Uterus (tissue), 4 donors: ENCODE measurements around the gene CNR2. TPM values are rescaled to one million over a fixed set of nuclear protein-coding genes. Genes with fewer than 3 reads are reported as not detected.
A peak's percentile ranks its signal among the peaks of the same experiment; 100 is the strongest.

Source experiments
- DNase-seq, 2 donors: peaks; one replicate each; pipeline ENCODE4 v3.0.0-alpha.2; 2019 to 2020
- H3K27ac ChIP-seq, 2 donors: fragments of 200-600 bp; sonication (generic); 1 replicate in 1 of 2; 2 replicates in 1 of 2; pipeline ENCODE4 v1.5.1; 2016 to 2018
- H3K27me3 ChIP-seq, 2 donors: fragments of 200-600 bp; sonication (generic); one replicate each; pipeline ENCODE4 v1.5.1; 2018 to 2019; ENCODE audit warnings: control low read depth in 1 of 2
- H3K36me3 ChIP-seq, 2 donors: fragments of 200-600 bp; sonication (generic); one replicate each; pipeline ENCODE4 v1.5.1; 2019; ENCODE audit warnings: control low read depth in 1 of 2
- H3K4me1 ChIP-seq, 2 donors: fragments of 200-600 bp; sonication (generic); one replicate each; pipeline ENCODE4 v1.5.1; 2018 to 2019; ENCODE audit warnings: control low read depth in 1 of 2
- H3K4me3 ChIP-seq, 2 donors: fragments of 200-600 bp; sonication (generic); 1 replicate in 1 of 2; 2 replicates in 1 of 2; pipeline ENCODE4 v1.5.1; 2018 to 2019; ENCODE audit warnings: mild to moderate bottlenecking in 1 of 2
- H3K9me3 ChIP-seq, 2 donors: fragments of 200-600 bp; sonication (generic); one replicate each; pipeline ENCODE4 v1.5.1; 2019; ENCODE audit warnings: control low read depth in 1 of 2
- CTCF ChIP-seq, 4 experiments: fragments of 200-600 bp in 2 of 4; fragments of 450-650 bp in 2 of 4; sonication (generic) in 2 of 4; IDR thresholded peaks; one replicate each; pipeline ENCODE4 v1.5.1; 2016 to 2019; ENCODE audit warnings: antibody characterized with exemption in 4 of 4, mild to moderate bottlenecking in 2 of 4, moderate library complexity in 1 of 4
- POLR2A ChIP-seq, 2 donors: fragments of 450-650 bp; IDR thresholded peaks; one replicate each; pipeline ENCODE4 v1.6.1; 2016; ENCODE audit warnings: antibody characterized with exemption in 2 of 2, mild to moderate bottlenecking in 1 of 2, moderate library complexity in 1 of 2
- intact Hi-C: fragments of 100-400 bp; cut with DNase I; formaldehyde crosslinking; loops from one replicate; pipeline ENCODE4 v1.15.1; 2023; ENCODE audit warnings: low total_unique reads
- total RNA-seq, 4 donors: library from RNA; depleted of rRNA in 3 of 4; stranded (reverse); fragments of >200 nt in 3 of 4; gene quantifications; one replicate each; pipeline versions ENCODE4 v1.1.0 to v1.2.4, GENCODE V29; 2014 to 2023
- donor health status: DM: yes; HTN: yes; CAD: no.

Gene CNR2
- total RNA-seq, 4 donors from 2014 or later, result 0.14 TPM; not detected in 3

GRCh38 chr1:23930861-23931490, 17.8 kb upstream of the CNR2 start:
- Histone ChIP-seq H3K27me3 (no peaks in the 10 kb centered on the region), H3K9me3 (no peaks in the 10 kb centered on the region), H3K4me1 (no peaks in the 10 kb centered on the region), H3K4me3 (no peak overlapping the region), H3K36me3 (no peaks in the 10 kb centered on the region), H3K27ac (peak overlapping the region; percentile 45 to 81)
- intact Hi-C loops, result no loop called here
- TF ChIP-seq POLR2A (IDR thresholded peaks at IDR 0.05), result no peak
- TF ChIP-seq CTCF (IDR thresholded peaks at IDR 0.05), result no peak
- DNase-seq, result no peak

GRCh38 chr1:23930270-23930669, 17.1 kb upstream of the CNR2 start:
- TF ChIP-seq CTCF (IDR thresholded peaks at IDR 0.05) (no peak), POLR2A (IDR thresholded peaks at IDR 0.05) (no peak)
- Histone ChIP-seq H3K9me3 (no peaks in the 10 kb centered on the region), H3K4me3 (no peak overlapping the region), H3K36me3 (no peaks in the 10 kb centered on the region), H3K27me3 (no peaks in the 10 kb centered on the region), H3K27ac (peak overlapping the region; percentile 45 to 81), H3K4me1 (no peaks in the 10 kb centered on the region)
- no peak for DNase-seq
- intact Hi-C loops, result no loop called here

- no peak for DNase-seq
- Histone ChIP-seq H3K27me3 (no peaks in the 10 kb centered on the region), H3K27ac (no peak overlapping the region), H3K4me1 (no peaks in the 10 kb centered on the region), H3K36me3 (no peaks in the 10 kb centered on the region), H3K4me3 (no peak overlapping the region), H3K9me3 (no peaks in the 10 kb centered on the region)
- no peak for TF ChIP-seq CTCF (IDR thresholded peaks at IDR 0.05)
- TF ChIP-seq POLR2A (IDR thresholded peaks at IDR 0.05), result no peak
- intact Hi-C loops, result no loop called here
Observed at GRCh38 chr1:23928789-23929188, 15.6 kb upstream of the CNR2 start.

- no peak for DNase-seq
- no peak overlapping the region for H3K27ac ChIP-seq
- H3K27me3 ChIP-seq, result no peaks in the 10 kb centered on the region
- H3K4me3 ChIP-seq, result no peak overlapping the region
- intact Hi-C loops, result no loop called here
- H3K36me3 ChIP-seq, result no peaks in the 10 kb centered on the region
- TF ChIP-seq POLR2A (IDR thresholded peaks at IDR 0.05) (no peak), CTCF (IDR thresholded peaks at IDR 0.05) (no peak)
- H3K4me1 ChIP-seq, result no peaks in the 10 kb centered on the region
- no peaks in the 10 kb centered on the region for H3K9me3 ChIP-seq
Observed at GRCh38 chr1:23927097-23927496, 13.9 kb upstream of the CNR2 start.

- no peak overlapping the region for H3K4me3 ChIP-seq
- H3K36me3 ChIP-seq, result no peaks in the 10 kb centered on the region
- H3K9me3 ChIP-seq, result no peaks in the 10 kb centered on the region
- H3K27ac ChIP-seq, result no peak overlapping the region
- TF ChIP-seq POLR2A (IDR thresholded peaks at IDR 0.05) (no peak), CTCF (IDR thresholded peaks at IDR 0.05) (no peak)
- no peaks in the 10 kb centered on the region for H3K27me3 ChIP-seq
- intact Hi-C loops, result no loop called here
- H3K4me1 ChIP-seq, result peaks cover 0 to under 1% of the 10 kb centered on the region in 2 donors
- no peak for DNase-seq
Observed at GRCh38 chr1:23925279-23925678, 12.1 kb upstream of the CNR2 start.
